Ascending aorta (tissue), 2 donors: ENCODE results near the gene DENND1C. TPM values are rescaled to one million over a fixed set of nuclear protein-coding genes. Genes with fewer than 3 reads are reported as not detected.

Experiments used
- DNase-seq, 2 donors: peaks; one replicate each; pipeline ENCODE4 v3.0.0-alpha.2; 2019; ENCODE audit warnings: low spot score in 2 of 2
- H3K27ac ChIP-seq, 2 donors: fragments of 200-600 bp; sonication (generic); one replicate each; pipeline ENCODE4 v1.5.1; 2016 to 2017; ENCODE audit warnings: mild to moderate bottlenecking in 1 of 2
- H3K27me3 ChIP-seq: fragments of 200-600 bp; sonication (generic); one replicate; pipeline ENCODE4 v1.5.1; 2017
- H3K36me3 ChIP-seq, 2 donors: fragments of 200-600 bp; sonication (generic); one replicate each; pipeline ENCODE4 v1.5.1; 2016
- H3K4me1 ChIP-seq, 2 donors: fragments of 200-600 bp; sonication (generic); one replicate each; pipeline ENCODE4 v1.5.1; 2016 to 2017; ENCODE audit warnings: mild to moderate bottlenecking in 1 of 2
- H3K4me3 ChIP-seq, 2 donors: fragments of 200-600 bp; sonication (generic); one replicate each; pipeline ENCODE4 v1.5.1; 2016 to 2017; ENCODE audit warnings: mild to moderate bottlenecking in 1 of 2
- H3K9me3 ChIP-seq, 2 donors: fragments of 200-600 bp; sonication (generic); one replicate each; pipeline ENCODE4 v1.5.1; 2016
- CTCF ChIP-seq, 3 experiments: fragments of 200-600 bp in 2 of 3; fragments of 450-650 bp in 1 of 3; sonication (generic) in 2 of 3; IDR thresholded peaks; one replicate each; pipeline ENCODE4 v1.5.1; 2016 to 2019; ENCODE audit warnings: antibody characterized with exemption in 3 of 3, mild to moderate bottlenecking in 1 of 3, moderate library complexity in 1 of 3
- intact Hi-C: fragments of 100-400 bp; cut with DNase I; formaldehyde crosslinking; loops from one replicate; pipeline ENCODE4 v1.15.1; 2023
- total RNA-seq: library from RNA; depleted of rRNA; stranded (reverse); fragments of >200 nt; gene quantifications from one replicate; pipeline ENCODE4 v1.1.0, GENCODE V29; 2016

The DENND1C gene
- total RNA-seq, 1 donor from 2014 or later, result 24.4 TPM

GRCh38 chr19:6501740-6502648 lies 20.4 kb upstream of the DENND1C start, which contains the start of gene TUBB4A:
TUBB4A (minus strand) TSS chr19:6502309; CDS start chr19:6502212, 97 bp downstream.
- Histone ChIP-seq H3K27me3 (peaks cover 15% of the 10 kb centered on the region), H3K9me3 (no peaks in the 10 kb centered on the region), H3K27ac (no peak within 1 kb of the TSS), H3K4me3 (peak within 1 kb of the TSS; percentile 47 to 51), H3K36me3 (no peaks in the 10 kb centered on the region), H3K4me1 (peaks cover 0 to 5% of the 10 kb centered on the region in 2 donors)
- intact Hi-C loops, result no loop called here
- no peak for DNase-seq
- TF ChIP-seq CTCF (IDR thresholded peaks at IDR 0.05), result no peak

- peaks cover 15% of the 10 kb centered on the region for H3K27me3 ChIP-seq
- no peak for TF ChIP-seq CTCF (IDR thresholded peaks at IDR 0.05)
- no peaks in the 10 kb centered on the region for H3K36me3 ChIP-seq
- intact Hi-C loops, result no loop called here
- H3K9me3 ChIP-seq, result no peaks in the 10 kb centered on the region
- peak overlapping the region; percentile 47 to 51 for H3K4me3 ChIP-seq
- peaks cover 0 to 5% of the 10 kb centered on the region in 2 donors for H3K4me1 ChIP-seq
- no peak overlapping the region for H3K27ac ChIP-seq
- DNase-seq, result no peak
These were observed 19.5 kb upstream of the DENND1C start for GRCh38 chr19:6500837-6501739.

GRCh38 chr19:6499052-6499790 lies 17.6 kb upstream of the DENND1C start:
- Histone ChIP-seq H3K4me3 (no peak overlapping the region), H3K27ac (no peak overlapping the region), H3K36me3 (no peaks in the 10 kb centered on the region), H3K27me3 (peaks cover 15% of the 10 kb centered on the region), H3K4me1 (peaks cover 0 to 5% of the 10 kb centered on the region in 2 donors), H3K9me3 (no peaks in the 10 kb centered on the region)
- intact Hi-C loops, result no loop called here
- DNase-seq, result no peak
- no peak for TF ChIP-seq CTCF (IDR thresholded peaks at IDR 0.05)

- TF ChIP-seq CTCF (IDR thresholded peaks at IDR 0.05), result no peak
- Histone ChIP-seq H3K36me3 (no peaks in the 10 kb centered on the region), H3K4me1 (peaks cover 0 to 5% of the 10 kb centered on the region in 2 donors), H3K4me3 (no peak overlapping the region), H3K27ac (no peak overlapping the region), H3K27me3 (peaks cover 15% of the 10 kb centered on the region), H3K9me3 (no peaks in the 10 kb centered on the region)
- intact Hi-C loops, result no loop called here
- DNase-seq, result no peak
These were observed 16.9 kb upstream of the DENND1C start for GRCh38 chr19:6498294-6499036.
